22Rv1 (cell line): ENCODE results near the gene IL3.

ENCODE experiments used
- H3K27ac ChIP-seq: fragments of 450-650 bp; 2 replicates; pipeline ENCODE4 v1.5.1; 2017
- ZFX ChIP-seq: fragments of 450-650 bp; IDR thresholded peaks from 2 replicates; pipeline ENCODE4 v1.6.1; 2017; ENCODE audit warnings: antibody characterized with exemption, borderline replicate concordance
- TF ChIP-seq, protein P1 (sequence below): fragments of 450-650 bp; IDR thresholded peaks from 2 replicates; pipeline ENCODE4 v1.5.1; 2017; ENCODE audit warnings: mild to moderate bottlenecking

IL3 gene

GRCh38 chr5:132046880-132047299 is 13.6 kb upstream of the IL3 start:
- TF ChIP-seq ZFX = no peak
- TF ChIP-seq, protein P1, sequence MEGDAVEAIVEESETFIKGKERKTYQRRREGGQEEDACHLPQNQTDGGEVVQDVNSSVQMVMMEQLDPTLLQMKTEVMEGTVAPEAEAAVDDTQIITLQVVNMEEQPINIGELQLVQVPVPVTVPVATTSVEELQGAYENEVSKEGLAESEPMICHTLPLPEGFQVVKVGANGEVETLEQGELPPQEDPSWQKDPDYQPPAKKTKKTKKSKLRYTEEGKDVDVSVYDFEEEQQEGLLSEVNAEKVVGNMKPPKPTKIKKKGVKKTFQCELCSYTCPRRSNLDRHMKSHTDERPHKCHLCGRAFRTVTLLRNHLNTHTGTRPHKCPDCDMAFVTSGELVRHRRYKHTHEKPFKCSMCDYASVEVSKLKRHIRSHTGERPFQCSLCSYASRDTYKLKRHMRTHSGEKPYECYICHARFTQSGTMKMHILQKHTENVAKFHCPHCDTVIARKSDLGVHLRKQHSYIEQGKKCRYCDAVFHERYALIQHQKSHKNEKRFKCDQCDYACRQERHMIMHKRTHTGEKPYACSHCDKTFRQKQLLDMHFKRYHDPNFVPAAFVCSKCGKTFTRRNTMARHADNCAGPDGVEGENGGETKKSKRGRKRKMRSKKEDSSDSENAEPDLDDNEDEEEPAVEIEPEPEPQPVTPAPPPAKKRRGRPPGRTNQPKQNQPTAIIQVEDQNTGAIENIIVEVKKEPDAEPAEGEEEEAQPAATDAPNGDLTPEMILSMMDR = no peak
- no peak overlapping the region for H3K27ac ChIP-seq

DNA sequence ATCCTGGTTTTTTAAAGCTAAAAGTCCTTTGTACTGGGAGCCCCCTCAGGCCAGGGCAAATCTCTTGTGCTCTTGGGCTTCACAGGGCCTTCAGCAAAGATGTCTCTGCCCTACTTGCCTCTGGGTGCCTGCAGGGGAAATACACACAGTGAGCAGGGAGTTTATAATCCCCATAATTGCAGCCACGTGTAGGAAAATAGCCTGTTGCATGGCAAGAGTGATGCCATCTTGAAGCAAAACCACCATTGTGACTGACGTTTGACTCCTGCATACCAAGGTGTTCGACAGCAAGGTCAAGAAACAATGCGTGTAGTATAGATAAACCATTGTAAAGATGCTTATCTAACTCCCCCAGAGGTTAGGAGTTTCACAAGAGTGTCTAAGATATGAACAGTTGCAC is 11.4 kb upstream of the IL3 start:
- no peak for TF ChIP-seq ZFX
- TF ChIP-seq, protein P1 = no peak
- H3K27ac ChIP-seq = no peak overlapping the region

- no peak overlapping the region for H3K27ac ChIP-seq
- no peak for TF ChIP-seq ZFX
- TF ChIP-seq, protein P1 = no peak
Observed at GRCh38 chr5:132049559-132049958, 10.9 kb upstream of the IL3 start.

- H3K27ac ChIP-seq = no peak overlapping the region
- TF ChIP-seq, protein P1 = no peak
Observed at GRCh38 chr5:132050136-132050535, 10.3 kb upstream of the IL3 start.

DNA sequence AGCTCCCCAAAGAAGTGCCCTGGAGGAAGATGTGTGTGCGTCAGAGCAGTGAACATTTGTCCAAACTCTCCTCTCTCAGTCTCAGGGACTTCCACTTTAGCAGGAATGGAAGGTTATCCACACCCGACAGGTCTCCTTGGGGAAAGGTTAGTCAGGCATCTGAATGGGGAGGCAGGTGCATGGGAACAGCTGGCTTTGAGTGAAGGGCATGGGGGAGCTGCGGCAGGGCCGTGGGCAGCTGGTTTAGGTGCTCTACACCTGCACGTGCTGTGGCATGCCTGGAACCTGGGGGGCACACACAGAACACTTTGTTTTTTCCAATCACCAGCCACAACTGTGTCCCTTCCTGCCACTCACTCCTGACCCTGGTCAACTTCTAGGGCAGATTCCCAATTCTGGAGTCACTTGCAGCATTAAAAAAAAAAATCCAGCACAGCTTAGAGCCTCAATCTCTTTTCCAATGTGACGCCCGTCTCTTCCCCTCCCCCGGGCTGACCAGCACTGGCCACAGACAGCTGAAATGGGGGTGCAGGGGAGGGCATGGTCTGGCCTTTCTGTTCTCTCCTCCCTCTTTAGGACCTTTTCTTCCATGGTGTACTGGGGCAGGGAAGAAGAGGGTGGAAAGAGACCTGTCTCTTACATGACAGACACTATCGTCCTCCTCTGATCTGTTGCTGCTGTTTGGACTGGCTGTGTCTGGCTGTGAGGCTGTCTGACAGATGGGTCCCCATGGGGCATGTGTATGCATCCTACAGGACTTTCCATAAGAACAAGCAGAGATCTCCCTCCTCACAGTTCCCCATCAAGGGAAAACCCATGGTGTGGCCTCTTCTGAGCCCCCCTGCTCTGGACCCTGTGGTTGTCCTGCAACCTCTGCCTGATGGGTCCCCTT is 9.5 kb upstream of the IL3 start:
- TF ChIP-seq ZFX = no peak
- TF ChIP-seq, protein P1 = no peak
- H3K27ac ChIP-seq = no peak overlapping the region

- no peak overlapping the region for H3K27ac ChIP-seq
Observed at GRCh38 chr5:132052520-132052919, 7.9 kb upstream of the IL3 start.

DNA sequence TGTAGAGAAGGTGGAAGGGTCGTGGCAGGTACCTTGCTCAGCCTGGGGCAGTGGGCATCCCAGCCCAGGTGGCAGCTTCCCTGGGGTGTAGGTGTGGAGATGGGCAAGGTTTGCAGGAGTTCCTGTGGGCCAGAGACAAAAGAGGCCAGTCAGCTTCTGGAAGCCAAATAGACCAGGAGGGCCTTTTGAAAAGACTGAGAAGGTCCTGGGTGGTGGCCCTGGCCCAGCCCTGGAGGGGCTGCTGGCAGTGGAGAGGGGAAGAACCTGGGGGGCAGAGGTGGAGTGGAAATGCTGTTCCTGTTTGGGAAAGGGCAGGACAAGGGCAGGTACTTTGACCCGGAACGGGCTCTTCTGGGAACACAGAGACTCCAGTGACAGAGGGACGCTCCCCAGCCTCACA is 7.0 kb upstream of the IL3 start:
- TF ChIP-seq, protein P1 = no peak
- no peak for TF ChIP-seq ZFX
- no peak overlapping the region for H3K27ac ChIP-seq

More at GRCh38 chr5:132052520-132052919, 7.9 kb upstream of the IL3 start:
- no peak for TF ChIP-seq ZFX
- TF ChIP-seq, protein P1 = no peak
